Tibial nerve (tissue), 3 donors: Measurements from ENCODE around the gene HUWE1.

Source experiments
- CTCF ChIP-seq, 5 experiments: fragments of 200-600 bp in 3 of 5; fragments of 450-650 bp in 2 of 5; sonication (generic) in 3 of 5; IDR thresholded peaks; one replicate each; pipeline ENCODE4 v1.5.1; 2016 to 2019; ENCODE audit warnings: antibody characterized with exemption in 5 of 5, mild to moderate bottlenecking in 3 of 5, moderate library complexity in 2 of 5
- POLR2A ChIP-seq, 2 donors: fragments of 450-650 bp; IDR thresholded peaks; one replicate each; pipeline ENCODE4 v1.6.1; 2017; ENCODE audit warnings: antibody characterized with exemption in 2 of 2, mild to moderate bottlenecking in 2 of 2, moderate library complexity in 2 of 2

GRCh38 chrX:53688300-53688699 is 1.8 kb upstream of the HUWE1 start:
- TF ChIP-seq CTCF (IDR thresholded peaks at IDR 0.05): no peak
- TF ChIP-seq POLR2A (IDR thresholded peaks at IDR 0.05): no peak
